ENCODE data around the gene LENG8.

LENG8 gene

DNA sequence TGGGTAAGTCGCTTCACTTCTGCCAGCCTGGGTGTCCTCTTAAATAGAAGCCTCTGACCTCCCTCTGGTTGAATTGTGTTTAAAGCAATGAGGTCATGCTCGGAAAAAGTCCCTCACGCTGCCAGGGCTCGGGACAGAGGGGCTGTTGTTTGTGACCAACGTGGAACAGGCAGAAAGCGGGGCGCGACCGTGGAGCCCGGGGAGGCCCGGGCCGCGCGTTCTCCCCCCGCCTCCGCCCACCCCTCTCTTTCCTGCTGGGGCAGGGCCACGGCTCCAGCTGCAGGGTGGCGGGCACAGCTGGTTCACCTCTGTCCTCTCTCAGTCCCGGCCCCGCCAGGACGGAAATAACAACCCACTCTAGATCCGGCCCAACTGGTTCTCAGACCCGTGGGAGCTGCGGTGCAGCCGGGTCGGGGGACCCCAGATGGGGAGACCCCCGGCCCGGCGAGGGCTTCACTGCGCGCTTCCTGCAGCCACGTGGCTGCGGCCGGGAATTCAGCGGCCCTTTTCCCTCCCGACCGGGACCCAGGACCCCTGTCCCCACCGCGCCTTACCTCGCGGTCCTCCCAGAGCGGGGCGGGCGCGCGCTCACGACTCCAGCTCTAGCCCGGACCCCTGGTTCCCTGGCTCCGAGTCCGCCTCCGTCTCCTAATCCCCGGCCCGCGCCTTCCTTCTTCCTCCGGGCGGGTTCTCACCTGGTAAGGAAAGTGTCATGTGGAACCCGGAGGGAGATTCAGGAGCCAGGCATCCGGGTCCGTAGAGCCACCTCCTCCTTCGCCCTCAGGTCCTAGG lies 22.2 kb downstream of the LENG8 start:
- no peak for TF ChIP-seq CTCF (IDR thresholded peaks at IDR 0.05; ENCODE audit: extremely low read depth, missing control alignments)

DNA sequence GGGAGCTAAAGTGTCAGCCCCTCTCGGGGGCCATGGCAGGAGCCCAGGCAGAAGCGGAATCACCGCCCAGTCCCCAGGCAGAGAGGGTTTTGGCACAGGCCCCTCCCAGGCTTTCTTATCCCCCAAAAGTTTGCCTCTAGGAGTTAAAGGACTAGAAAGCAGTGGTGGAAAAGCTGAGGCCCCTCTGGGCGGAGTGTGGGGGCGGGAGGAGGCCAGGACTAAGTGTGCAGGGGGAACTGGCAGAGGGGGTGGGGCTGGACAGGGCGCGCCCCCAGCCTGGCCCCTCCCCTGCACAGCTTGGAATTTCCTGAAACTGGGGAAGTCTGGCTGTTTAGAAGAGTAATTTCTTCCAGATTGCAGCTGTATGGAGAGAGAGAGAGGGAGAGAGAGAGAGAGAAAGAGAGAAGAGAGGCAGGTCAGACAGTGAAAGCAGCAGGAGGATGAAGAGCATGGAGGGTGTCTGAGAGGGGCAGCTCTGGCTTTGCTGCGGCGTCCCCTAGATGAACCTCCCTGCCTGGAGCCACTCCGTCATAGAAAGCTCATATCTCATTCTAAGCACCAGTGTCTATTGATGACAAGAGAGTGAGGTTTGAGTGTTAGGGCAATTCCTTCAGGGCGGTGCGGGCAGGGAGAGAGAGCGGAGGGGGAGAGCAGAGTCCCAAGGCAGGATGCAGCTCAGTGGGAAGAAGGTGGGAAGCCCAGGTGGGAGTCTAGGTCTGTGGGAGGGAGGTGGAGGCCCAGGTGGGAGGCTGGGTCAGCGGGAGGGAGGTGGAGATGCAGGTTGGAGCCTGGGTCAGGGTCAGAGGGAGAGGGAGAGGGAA lies 24.3 kb downstream of the LENG8 start, which contains the start of gene CDC42EP5:
Gene CDC42EP5 (minus strand): TSS at position 226 of the 821 bp plus-strand sequence. CDS start 7,749 bp downstream, outside the sequence.
- peak; percentile 32 for DNase-seq (ENCODE audit: low spot score)
- no peak for TF ChIP-seq CTCF (IDR thresholded peaks at IDR 0.05; ENCODE audit: extremely low read depth, missing control alignments)

More for the DNA sequence above, 22.2 kb downstream of the LENG8 start:
- peak; percentile 55 for DNase-seq (ENCODE audit: low spot score)

DNA sequence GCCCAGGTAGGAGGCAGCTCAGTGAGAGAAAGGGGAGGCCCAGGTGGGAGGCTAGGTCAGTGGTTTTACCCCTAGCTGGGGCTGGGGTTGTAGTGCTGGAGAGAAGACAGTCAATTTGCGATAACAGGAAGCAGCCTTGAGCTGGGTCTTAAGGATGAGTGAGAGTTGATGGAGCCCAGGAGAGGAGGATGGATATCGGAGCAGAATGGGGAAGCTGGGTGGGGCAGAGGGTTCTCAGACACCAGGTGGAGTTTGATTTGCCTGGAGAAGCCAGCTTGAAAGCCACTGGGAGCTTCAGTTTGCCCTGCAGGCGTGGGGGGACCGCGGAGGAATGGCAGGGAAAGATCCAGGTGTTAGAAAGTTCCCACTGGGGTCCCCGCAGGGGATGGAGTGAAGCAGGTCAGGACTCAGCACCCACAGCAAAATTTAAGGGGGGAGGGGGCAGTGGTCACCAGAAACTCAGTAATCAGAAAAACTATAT lies 24.9 kb downstream of the LENG8 start:
- TF ChIP-seq CTCF (IDR thresholded peaks at IDR 0.05; ENCODE audit: extremely low read depth, missing control alignments) = no peak
- no peak for DNase-seq (ENCODE audit: low spot score)

- no peak for DNase-seq (ENCODE audit: low spot score)
- no peak for TF ChIP-seq CTCF (IDR thresholded peaks at IDR 0.05; ENCODE audit: extremely low read depth, missing control alignments)
These were observed 26.7 kb downstream of the LENG8 start for GRCh38 chr19:54475706-54476105.

DNA sequence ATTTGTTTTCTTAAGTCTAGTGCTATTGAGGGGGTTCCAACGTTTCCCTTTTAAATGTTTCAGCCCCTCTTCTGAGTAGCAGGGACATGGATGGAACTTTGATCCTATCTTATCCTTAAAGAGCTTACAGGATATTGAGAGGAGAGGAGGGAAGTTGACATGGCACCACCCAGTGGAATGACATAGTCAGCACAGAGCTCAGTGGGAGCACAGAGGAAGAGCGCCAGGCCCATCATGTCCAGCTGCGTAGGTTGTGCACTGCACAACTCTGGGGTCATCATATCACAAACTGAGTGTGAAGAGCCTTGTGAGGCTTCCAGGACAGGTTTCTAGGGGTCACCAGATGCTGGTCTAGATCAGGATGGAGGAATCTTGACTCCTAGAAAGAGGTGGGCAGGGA lies 28.7 kb downstream of the LENG8 start:
- no peak for TF ChIP-seq CTCF (IDR thresholded peaks at IDR 0.05; ENCODE audit: extremely low read depth, missing control alignments)
- no peak for DNase-seq (ENCODE audit: low spot score)

DNA sequence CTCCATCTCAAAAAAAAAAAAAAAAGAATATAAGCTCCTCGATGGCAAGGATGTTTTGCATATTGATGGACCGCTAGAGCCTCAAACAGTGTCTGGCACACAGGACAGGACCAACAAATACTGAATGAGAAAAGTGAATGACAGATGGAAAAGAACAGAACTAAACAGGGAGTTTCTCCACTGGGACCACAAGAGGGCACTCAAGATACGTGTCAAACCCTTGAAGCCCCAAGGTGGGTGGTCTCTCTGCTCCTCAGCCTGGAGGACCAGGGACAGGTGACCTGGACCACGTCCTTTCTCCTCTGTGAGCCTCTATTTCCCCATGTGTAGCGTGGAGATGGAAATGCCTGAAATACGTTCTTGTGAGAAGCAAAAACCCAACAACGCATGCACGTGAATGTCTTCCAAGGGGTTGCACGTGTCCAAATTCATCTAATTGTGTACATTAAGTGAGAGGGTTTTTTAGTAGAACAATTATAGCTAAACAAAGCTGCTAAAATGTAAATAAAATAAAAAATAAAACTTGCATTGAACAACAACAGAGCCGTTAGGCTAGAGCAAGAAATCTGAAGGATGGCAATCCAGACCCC lies 29.8 kb downstream of the LENG8 start:
- peak; percentile 45 for TF ChIP-seq CTCF (IDR thresholded peaks at IDR 0.05; ENCODE audit: extremely low read depth, missing control alignments)

More for the DNA sequence above, 29.8 kb downstream of the LENG8 start:
- peak; percentile 55 for DNase-seq (ENCODE audit: low spot score)
